GM12872 (cell line): ENCODE data around the gene COMMD1.

ENCODE experiments used
- TF ChIP-seq, protein P1 (sequence below): IDR thresholded peaks from 3 replicates; pipeline ENCODE4 v1.5.1; 2011; ENCODE audit warnings: low read depth, mild to moderate bottlenecking, low read length, moderate library complexity; ENCODE audit not compliant: insufficient read depth

COMMD1 gene

DNA sequence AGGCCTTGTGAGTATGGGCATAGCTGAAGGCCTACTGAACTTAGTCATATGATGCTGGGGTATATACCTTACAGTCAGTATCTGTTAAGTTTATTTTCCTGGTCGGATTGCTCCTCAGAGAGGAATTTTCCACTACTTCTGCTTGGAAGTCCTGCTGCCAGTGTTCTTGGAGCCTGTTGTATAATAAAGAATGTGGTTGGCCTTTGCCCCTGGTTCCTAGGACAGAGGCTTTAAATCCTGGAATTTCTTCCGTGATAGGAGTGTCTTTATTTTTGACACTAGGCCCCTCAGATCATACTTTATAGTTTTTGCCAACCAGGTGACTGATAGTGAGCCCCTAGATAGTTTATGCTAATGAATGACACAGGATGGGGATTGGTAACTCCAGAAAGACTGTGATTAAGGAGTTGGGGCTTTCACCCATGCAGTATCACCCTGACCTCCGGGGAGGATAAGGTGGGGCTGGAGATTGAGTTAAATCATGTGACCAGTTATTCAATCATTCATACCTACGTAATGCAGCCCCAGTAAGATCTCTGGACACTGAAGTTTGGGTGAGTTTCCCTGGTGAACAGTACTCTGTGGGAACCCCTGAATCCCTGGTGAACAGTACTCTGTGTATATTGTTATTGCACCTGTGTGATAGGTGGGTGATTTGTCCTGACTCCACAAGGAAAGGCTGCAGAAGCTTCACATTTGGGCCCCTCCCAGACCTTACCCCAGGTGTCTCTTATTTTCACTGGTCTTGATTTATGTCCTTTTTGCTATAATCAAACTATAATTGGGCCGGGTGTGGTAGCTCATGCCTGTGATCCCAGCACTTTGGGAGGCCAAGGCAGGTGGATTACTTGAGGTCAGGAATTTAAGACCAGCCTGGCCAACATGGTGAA is 56.9 kb downstream of the COMMD1 start:
- TF ChIP-seq, protein P1, sequence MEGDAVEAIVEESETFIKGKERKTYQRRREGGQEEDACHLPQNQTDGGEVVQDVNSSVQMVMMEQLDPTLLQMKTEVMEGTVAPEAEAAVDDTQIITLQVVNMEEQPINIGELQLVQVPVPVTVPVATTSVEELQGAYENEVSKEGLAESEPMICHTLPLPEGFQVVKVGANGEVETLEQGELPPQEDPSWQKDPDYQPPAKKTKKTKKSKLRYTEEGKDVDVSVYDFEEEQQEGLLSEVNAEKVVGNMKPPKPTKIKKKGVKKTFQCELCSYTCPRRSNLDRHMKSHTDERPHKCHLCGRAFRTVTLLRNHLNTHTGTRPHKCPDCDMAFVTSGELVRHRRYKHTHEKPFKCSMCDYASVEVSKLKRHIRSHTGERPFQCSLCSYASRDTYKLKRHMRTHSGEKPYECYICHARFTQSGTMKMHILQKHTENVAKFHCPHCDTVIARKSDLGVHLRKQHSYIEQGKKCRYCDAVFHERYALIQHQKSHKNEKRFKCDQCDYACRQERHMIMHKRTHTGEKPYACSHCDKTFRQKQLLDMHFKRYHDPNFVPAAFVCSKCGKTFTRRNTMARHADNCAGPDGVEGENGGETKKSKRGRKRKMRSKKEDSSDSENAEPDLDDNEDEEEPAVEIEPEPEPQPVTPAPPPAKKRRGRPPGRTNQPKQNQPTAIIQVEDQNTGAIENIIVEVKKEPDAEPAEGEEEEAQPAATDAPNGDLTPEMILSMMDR: no peak

DNA sequence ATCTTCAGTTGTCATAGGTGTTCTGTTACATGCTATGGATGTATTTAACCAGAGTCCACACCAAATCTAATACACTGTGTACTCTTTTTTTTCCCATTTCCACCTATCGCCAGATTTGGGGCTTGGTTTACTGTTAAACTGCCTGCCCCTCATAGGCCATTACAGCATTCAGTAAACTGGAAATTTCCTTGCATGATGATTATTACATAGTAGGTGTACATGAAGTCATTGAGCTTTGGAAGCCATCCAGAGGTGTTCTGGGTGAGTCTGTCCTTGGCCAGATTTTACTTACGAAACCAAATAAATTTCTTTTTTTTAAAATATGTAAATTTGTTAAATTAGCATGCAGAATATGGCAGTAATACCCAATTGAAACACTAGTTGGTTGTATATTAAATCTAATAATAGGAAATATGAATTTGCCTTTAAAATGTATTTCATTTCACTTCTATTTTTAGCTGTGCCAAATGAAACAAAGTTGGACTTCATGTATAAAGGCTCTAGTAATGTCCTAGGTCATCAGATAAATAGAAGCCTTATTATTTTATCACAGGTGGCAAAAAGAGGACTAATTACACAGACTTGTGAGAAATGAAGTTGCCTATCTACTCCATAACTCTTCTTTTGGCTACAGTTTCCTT is 60.7 kb downstream of the COMMD1 start:
- TF ChIP-seq, protein P1: no peak

DNA sequence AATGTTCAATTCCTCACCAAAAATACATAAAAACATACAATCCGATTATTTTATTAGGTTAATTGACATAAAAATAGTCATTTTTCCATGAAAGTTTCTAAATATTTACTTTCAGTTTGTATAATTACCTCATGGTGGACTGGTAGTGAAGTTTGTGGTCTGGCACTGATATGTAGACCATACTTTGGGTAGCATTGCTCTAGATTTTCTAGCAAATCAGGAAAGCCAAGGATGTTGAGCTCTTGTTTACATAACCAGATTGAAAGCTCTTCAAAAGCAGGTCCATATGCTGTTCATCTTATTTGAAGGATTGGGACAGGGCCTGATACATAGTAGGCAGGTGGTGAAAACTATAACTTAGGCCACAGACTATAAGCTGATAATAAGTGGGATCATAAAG is 61.8 kb downstream of the COMMD1 start:
- TF ChIP-seq, protein P1: no peak

DNA sequence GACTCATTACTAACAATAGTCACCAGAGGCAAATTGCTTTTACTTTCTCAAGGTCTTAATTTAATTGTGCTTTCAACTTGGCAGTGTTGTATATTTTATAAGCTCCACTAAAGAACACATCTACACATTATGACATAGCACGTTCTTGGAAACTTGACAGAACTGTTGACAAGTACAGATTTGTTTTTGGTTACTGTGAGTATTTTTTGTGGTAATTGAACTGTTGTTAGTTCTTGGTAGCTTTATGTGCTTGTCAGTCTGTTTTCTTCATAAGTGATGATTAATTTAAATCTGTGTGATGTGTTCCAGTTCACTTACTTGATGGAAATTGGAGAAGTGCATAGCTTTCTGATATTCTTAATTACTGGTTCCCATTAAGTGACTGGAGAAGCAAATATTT is 63.9 kb downstream of the COMMD1 start:
- TF ChIP-seq, protein P1: no peak

DNA sequence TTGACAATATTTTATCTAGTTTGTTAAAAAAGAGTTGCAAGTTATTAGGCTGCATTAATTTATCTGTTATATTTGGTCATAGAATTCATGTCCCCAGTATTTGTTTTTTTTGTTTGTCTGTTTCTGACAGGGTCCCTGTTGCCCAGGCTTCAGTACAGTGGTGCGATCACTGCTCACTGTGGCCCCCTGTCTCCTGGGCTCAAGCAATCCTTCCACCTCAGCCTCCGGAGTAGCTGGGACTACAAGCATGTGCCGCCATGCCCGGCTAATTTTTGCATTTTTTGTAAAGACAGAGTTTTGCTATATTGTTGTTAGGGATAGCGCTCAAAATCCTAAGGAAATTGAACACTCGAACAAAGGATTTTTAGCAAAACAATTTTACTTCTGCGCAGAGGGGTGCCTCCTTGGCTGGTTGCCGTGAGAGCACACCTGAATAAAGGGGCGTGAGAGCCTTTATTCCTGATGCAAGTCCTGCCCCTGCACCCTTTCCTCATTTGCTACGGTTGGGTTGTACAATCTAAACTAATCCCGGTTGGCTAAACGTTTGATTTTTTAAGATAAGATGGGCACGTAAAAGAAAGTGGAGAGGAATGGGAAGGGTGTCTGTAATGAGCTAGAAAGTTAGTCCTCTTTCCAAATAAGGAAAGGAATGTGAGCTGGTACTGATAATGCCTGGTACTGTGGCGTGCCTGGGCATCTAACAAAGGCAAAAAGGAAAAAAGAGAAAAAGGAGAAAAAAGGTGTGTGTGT is 65.5 kb downstream of the COMMD1 start:
- TF ChIP-seq, protein P1: no peak

DNA sequence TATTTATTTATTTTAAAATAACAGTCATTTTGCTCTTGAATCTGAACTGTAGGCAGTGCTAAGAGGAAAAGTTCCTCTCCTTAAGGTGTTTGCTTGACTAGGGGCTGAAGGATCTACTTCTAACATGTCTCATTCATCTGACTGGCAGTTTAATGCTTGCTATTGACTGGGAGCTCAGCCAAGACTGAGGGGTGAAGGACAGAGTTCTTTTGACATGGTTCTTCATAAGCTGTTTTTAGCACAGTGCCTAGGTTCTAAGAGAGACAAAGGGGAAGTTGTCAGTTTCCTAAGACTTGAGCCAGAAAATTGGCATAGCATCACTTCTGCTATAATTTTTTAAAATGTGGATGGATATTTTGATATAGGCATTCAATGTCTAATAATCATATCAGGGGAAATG is 73.0 kb downstream of the COMMD1 start:
- TF ChIP-seq, protein P1: no peak

DNA sequence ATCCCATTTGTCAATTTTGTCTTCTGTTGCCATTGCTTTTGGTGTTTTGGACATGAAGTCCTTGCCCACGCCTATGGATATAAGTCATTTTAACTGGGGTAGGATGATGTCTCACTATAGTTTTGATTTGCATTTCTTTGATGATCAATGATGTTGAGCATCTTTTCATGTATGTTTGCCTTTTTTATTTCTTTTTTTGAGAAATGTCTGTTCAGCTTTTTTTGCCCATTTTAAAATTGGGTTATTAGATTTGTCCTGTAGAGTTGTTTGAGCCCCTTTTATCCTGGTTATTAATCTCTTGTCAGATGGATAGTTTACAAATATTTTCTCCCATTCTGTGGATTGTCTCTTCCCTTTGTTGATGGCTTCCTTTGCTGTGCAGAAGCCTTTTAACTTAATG is 75.3 kb downstream of the COMMD1 start:
- TF ChIP-seq, protein P1: no peak
